Uterus (tissue), 2 donors: Measurements from ENCODE around the gene NTN5.

Source experiments
- POLR2A ChIP-seq, 2 donors: fragments of 450-650 bp; IDR thresholded peaks; one replicate each; pipeline ENCODE4 v1.6.1; 2016; ENCODE audit warnings: antibody characterized with exemption in 2 of 2, mild to moderate bottlenecking in 1 of 2, moderate library complexity in 1 of 2
- TF ChIP-seq, protein P1 (sequence below), 4 experiments: fragments of 200-600 bp in 2 of 4; fragments of 450-650 bp in 2 of 4; sonication (generic) in 2 of 4; IDR thresholded peaks; one replicate each; pipeline ENCODE4 v1.5.1; 2016 to 2019; ENCODE audit warnings: antibody characterized with exemption in 4 of 4, mild to moderate bottlenecking in 2 of 4, moderate library complexity in 1 of 4

- TF ChIP-seq POLR2A (IDR thresholded peaks at IDR 0.05) = no peak
- TF ChIP-seq, protein P1, sequence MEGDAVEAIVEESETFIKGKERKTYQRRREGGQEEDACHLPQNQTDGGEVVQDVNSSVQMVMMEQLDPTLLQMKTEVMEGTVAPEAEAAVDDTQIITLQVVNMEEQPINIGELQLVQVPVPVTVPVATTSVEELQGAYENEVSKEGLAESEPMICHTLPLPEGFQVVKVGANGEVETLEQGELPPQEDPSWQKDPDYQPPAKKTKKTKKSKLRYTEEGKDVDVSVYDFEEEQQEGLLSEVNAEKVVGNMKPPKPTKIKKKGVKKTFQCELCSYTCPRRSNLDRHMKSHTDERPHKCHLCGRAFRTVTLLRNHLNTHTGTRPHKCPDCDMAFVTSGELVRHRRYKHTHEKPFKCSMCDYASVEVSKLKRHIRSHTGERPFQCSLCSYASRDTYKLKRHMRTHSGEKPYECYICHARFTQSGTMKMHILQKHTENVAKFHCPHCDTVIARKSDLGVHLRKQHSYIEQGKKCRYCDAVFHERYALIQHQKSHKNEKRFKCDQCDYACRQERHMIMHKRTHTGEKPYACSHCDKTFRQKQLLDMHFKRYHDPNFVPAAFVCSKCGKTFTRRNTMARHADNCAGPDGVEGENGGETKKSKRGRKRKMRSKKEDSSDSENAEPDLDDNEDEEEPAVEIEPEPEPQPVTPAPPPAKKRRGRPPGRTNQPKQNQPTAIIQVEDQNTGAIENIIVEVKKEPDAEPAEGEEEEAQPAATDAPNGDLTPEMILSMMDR (IDR thresholded peaks at IDR 0.05) = no peak
Measured at GRCh38 chr19:48645620-48646000, 27.2 kb downstream of the NTN5 start.
